ENCODE results near the gene ITGAE. TPM values are rescaled to one million over a fixed set of nuclear protein-coding genes. Genes with fewer than 3 reads are reported as not detected.

ITGAE gene
- total RNA-seq, 2 donors from 2014 or later: 9.1 to 12.9 TPM

DNA sequence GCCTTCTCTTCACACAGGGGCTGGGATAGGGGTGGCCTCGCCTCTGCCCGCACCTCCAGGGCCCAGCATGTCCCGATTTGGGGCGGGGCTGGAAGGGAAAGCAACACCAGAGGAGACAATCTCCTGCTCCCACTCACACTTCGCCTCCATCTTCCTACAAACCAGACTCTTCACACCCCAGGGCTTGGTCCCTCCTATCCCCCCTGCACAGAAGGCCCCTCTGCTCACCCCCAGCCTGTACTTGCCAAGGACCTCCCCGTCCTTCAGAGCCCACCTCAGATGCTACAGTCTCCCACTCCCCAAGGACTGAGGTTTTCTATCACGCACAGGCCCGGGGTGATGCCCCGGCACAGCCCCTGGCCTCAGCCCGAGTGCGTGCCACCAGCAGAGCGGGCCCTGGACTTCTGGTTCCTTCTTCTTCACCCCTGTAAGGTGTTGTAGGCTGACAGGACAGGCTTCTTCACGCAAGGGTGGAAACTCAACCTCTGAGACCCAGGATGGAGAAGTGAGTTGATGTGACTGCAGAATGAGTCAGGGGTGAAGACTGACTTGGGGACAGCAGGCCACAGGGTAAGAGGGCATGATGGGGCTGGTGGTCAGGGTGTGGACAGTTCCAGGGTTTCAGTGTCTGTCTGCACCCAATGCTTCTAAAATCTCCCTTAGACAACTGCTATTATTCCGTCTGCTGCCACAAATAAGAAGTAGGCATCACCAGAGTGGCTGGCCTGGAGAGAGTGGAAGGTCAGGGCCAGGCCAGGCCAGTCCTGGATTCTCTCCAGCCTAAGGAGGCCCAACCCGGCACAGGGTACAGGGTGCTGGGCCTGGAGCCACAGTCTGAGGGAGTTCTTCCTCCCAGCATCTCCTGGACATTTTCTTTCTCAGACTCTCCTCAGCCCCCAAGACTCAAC lies 2.5 kb downstream of the ITGAE start:
- no peaks in the 10 kb centered on the region for H3K36me3 ChIP-seq (replicated peaks in 1 of 2; ENCODE audit: insufficient read depth in 1 of 2, low read depth in 2 of 2)
- peaks cover 12% of the 10 kb centered on the region for H3K4me1 ChIP-seq
- WGBS, 2 donors: 77 to 81% methylated on average over 14 to 15 of the region's 15 CpGs
- H3K4me3 ChIP-seq: no peak overlapping the region
- no peak for TF ChIP-seq POLR2A (IDR thresholded peaks at IDR 0.05)
- TF ChIP-seq, protein P1, sequence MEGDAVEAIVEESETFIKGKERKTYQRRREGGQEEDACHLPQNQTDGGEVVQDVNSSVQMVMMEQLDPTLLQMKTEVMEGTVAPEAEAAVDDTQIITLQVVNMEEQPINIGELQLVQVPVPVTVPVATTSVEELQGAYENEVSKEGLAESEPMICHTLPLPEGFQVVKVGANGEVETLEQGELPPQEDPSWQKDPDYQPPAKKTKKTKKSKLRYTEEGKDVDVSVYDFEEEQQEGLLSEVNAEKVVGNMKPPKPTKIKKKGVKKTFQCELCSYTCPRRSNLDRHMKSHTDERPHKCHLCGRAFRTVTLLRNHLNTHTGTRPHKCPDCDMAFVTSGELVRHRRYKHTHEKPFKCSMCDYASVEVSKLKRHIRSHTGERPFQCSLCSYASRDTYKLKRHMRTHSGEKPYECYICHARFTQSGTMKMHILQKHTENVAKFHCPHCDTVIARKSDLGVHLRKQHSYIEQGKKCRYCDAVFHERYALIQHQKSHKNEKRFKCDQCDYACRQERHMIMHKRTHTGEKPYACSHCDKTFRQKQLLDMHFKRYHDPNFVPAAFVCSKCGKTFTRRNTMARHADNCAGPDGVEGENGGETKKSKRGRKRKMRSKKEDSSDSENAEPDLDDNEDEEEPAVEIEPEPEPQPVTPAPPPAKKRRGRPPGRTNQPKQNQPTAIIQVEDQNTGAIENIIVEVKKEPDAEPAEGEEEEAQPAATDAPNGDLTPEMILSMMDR (IDR thresholded peaks at IDR 0.05): no peak
- H3K27me3 ChIP-seq: no peaks in the 10 kb centered on the region
- no peak overlapping the region for H3K27ac ChIP-seq
- intact Hi-C loops (cut with DNase I): no loop called here
- ATAC-seq: no peak
- H3K9me3 ChIP-seq: no peaks in the 10 kb centered on the region
- DNase-seq: no peak

DNA sequence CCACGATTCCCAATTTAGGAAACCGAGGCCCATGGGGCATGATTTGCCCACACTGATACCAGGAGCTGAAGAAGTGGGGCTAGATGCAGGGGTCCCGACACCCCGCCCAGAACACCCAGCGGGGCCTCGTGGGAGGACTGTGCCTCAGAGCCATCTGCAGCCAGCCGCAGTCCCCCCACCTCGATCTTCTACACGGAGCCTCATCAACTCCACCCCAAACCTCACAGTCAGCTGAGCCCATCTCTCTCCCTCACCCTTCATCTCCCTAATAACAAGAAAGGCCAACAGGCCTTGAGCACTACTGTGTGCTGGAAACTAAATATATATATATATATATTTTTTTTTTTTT lies 4.2 kb downstream of the ITGAE start:
- Histone ChIP-seq H3K4me1 (no peaks in the 10 kb centered on the region), H3K36me3 (replicated peaks in 1 of 2; ENCODE audit: insufficient read depth in 1 of 2, low read depth in 2 of 2) (no peaks in the 10 kb centered on the region), H3K4me3 (no peak overlapping the region), H3K9me3 (no peaks in the 10 kb centered on the region), H3K27me3 (no peaks in the 10 kb centered on the region), H3K27ac (no peak overlapping the region)
- no peak for TF ChIP-seq POLR2A (IDR thresholded peaks at IDR 0.05)
- no peak for DNase-seq
- WGBS, 2 donors: 79 to 82% methylated on average over 8 to 9 of the region's 9 CpGs
- no peak for ATAC-seq
- intact Hi-C loops (cut with DNase I): no loop called here

DNA sequence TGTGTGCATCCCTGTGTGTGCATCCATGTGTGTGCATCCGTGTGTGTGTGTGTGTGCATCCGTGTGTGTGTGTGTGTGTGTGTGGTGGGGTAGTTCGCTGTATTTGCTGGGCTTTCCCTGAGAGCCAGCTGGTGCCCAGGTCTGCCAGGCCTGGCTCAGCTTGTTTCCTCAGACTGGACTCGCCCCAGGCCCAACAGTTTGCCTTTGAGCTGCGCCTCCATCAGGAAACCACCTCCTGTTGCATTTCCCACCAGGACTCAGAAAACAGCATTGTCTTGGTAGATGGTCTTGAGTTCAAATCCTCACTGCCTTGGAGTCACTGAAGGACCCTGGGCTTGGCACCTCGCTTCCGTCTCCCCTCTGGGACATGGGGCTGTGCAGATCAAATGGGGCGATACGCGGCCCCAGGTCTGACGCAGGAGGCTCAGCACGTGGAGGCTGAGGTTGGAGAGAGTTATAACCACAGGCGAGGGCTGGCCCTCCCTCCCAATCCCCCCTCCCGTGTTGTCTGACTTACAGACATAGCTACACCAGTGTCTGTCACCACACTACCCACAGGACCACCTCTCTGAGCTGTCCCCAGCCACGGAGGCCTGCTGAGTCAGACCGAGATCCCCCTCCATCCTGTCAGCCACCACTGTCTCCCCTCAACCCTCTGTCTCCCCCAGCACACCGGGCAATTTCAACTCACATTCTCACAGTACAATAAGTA lies 4.7 kb downstream of the ITGAE start:
- DNase-seq (peak in 1 of 4 donors; percentile 50), ATAC-seq (no peak)
- Histone ChIP-seq H3K9me3 (no peaks in the 10 kb centered on the region), H3K4me3 (no peak overlapping the region), H3K27me3 (no peaks in the 10 kb centered on the region), H3K36me3 (replicated peaks in 1 of 2; ENCODE audit: insufficient read depth in 1 of 2, low read depth in 2 of 2) (no peaks in the 10 kb centered on the region), H3K27ac (no peak overlapping the region), H3K4me1 (no peaks in the 10 kb centered on the region)
- 57 to 69% methylated on average over 7 to 17 of the region's 17 CpGs for WGBS, 2 donors
- TF ChIP-seq, protein P1 (IDR thresholded peaks at IDR 0.05): no peak
- intact Hi-C loops (cut with DNase I): no loop called here

- ATAC-seq: no peak
- 65 to 71% methylated on average over 12 to 31 of the region's 31 CpGs for WGBS, 2 donors
- no peak overlapping the region for H3K27ac ChIP-seq
Measured at GRCh38 chr17:3795390-3796102, 5.4 kb downstream of the ITGAE start.

More at GRCh38 chr17:3795390-3796102, 5.4 kb downstream of the ITGAE start:
- no peaks in the 10 kb centered on the region for H3K4me1 ChIP-seq
- DNase-seq: no peak
- H3K9me3 ChIP-seq: no peaks in the 10 kb centered on the region
- no peak overlapping the region for H3K4me3 ChIP-seq
- intact Hi-C loops (cut with DNase I): no loop called here
- no peaks in the 10 kb centered on the region for H3K36me3 ChIP-seq (replicated peaks in 1 of 2; ENCODE audit: insufficient read depth in 1 of 2, low read depth in 2 of 2)
- no peak for TF ChIP-seq POLR2A (IDR thresholded peaks at IDR 0.05)
- TF ChIP-seq, protein P1 (IDR thresholded peaks at IDR 0.05): peak in 1 of 7 experiments; percentile 15
- no peaks in the 10 kb centered on the region for H3K27me3 ChIP-seq
